GM12878 (cell line): ENCODE results near the gene ISL1. TPM values are rescaled to one million over a fixed set of nuclear protein-coding genes. Genes with fewer than 3 reads are reported as not detected.

ENCODE experiments used
- ATAC-seq: fragments of 200-7000 bp; cut with Tn5 transposase; 3 replicates; pipeline ENCODE4 v1.9.1; 2020; ENCODE audit warnings: mild to moderate bottlenecking, moderate library complexity
- BruUV-seq: library from RNA; stranded (reverse); fragments of 400-500 nt; replicated peaks from 2 replicates; lab custom pipeline; 2021; lab: Mats Ljungman, UMichigan
- CTCF ChIA-PET: fragments of 300-600 bp; sonication (Branson Sonifier 250); formaldehyde crosslinking; extraction: SDS; loops from one replicate; lab custom pipeline; 2021; ENCODE audit warnings: inconsistent platforms; lab: Yijun Ruan, JAX
- POLR2A ChIA-PET: fragments of 350-600 bp; formaldehyde crosslinking; extraction: SDS; loops from one replicate; lab custom pipeline; 2021; ENCODE audit warnings: inconsistent platforms; lab: Charles Lee
- RAD21 ChIA-PET: fragments of 300-600 bp; sonication (Branson Sonifier 250); formaldehyde crosslinking; loops from one replicate; lab custom pipeline; 2023; ENCODE audit warnings: antibody characterized with exemption; ENCODE audit not compliant: unreplicated experiment; lab: Charles Lee
- SMC1A ChIA-PET: fragments of 300-600 bp; sonication (Branson Sonifier 250); formaldehyde crosslinking; loops from one replicate; lab custom pipeline; 2023; ENCODE audit not compliant: unreplicated experiment, uncharacterized antibody; lab: Charles Lee
- DNase-seq: peaks from one replicate; pipeline ENCODE4 v3.0.0-alpha.2; 2011; ENCODE audit warnings: low read depth, low spot score
- FAIRE-seq: peaks from 3 replicates; lab custom pipeline; 2011; peaks lifted over from hg19 to GRCh38; lab: Jason Lieb, UNC
- H2AFZ ChIP-seq: 2 replicates; pipeline ENCODE4 v1.6.0; 2011; ENCODE audit warnings: low read depth, low read length, control low read depth; ENCODE audit not compliant: control insufficient read depth
- H3K27ac ChIP-seq: 2 replicates; pipeline ENCODE4 v1.5.1; 2011; ENCODE audit warnings: control low read depth; ENCODE audit not compliant: control insufficient read depth, insufficient read depth
- H3K27me3 ChIP-seq, 2 experiments: replicated peaks in 1 of 2; 2 replicates each; pipeline versions ENCODE4 v1.6.0 to v1.6.1; 2011; ENCODE audit warnings: low read length in 1 of 2; ENCODE audit not compliant: control insufficient read depth in 2 of 2, insufficient read depth in 2 of 2
- H3K36me3 ChIP-seq, 2 experiments: 2 replicates each; pipeline ENCODE4 v1.5.1; 2011; ENCODE audit warnings: low read length in 1 of 2; ENCODE audit not compliant: control insufficient read depth in 2 of 2, insufficient read depth in 2 of 2
- H3K4me1 ChIP-seq: 2 replicates; pipeline ENCODE4 v1.6.1; 2011; ENCODE audit warnings: mild to moderate bottlenecking, low read length, moderate library complexity, mixed read lengths; ENCODE audit not compliant: control insufficient read depth, insufficient read depth
- H3K4me2 ChIP-seq: 2 replicates; pipeline ENCODE4 v1.6.0; 2011; ENCODE audit warnings: control low read depth; ENCODE audit not compliant: control insufficient read depth, insufficient read depth
- H3K4me3 ChIP-seq: fragments of 200-600 bp; sonication (generic); 2 replicates; pipeline ENCODE4 v1.5.1; 2016
- H3K79me2 ChIP-seq: 2 replicates; pipeline ENCODE4 v1.6.0; 2011; ENCODE audit warnings: low read length; ENCODE audit not compliant: control insufficient read depth, insufficient read depth
- H3K9ac ChIP-seq: 2 replicates; pipeline ENCODE4 v1.8.0; 2011; ENCODE audit warnings: low read length, control low read depth, mixed read lengths; ENCODE audit not compliant: control insufficient read depth, insufficient read depth
- H3K9me3 ChIP-seq: replicated peaks from 3 replicates; pipeline ENCODE4 v1.5.1; 2011; ENCODE audit warnings: mild to moderate bottlenecking, low read length; ENCODE audit not compliant: control insufficient read depth, insufficient read depth
- H4K20me1 ChIP-seq: 2 replicates; pipeline ENCODE4 v1.6.0; 2011; ENCODE audit not compliant: control insufficient read depth, insufficient read depth
- JUND ChIP-seq: IDR thresholded peaks from 2 replicates; pipeline ENCODE4 v1.6.1; 2012; ENCODE audit warnings: low read depth, mild to moderate bottlenecking, low read length, improper control_type of control experiment, moderate library complexity
- POLR2A ChIP-seq: IDR thresholded peaks from 2 replicates; pipeline ENCODE4 v1.6.1; 2011; ENCODE audit warnings: low read depth, mild to moderate bottlenecking, low read length
- STAT3 ChIP-seq: IDR thresholded peaks from 2 replicates; pipeline ENCODE4 v1.6.1; 2011; ENCODE audit warnings: low read depth, low read length, improper control_type of control experiment
- ZNF207 ChIP-seq: fragments of 450-650 bp; IDR thresholded peaks from 2 replicates; pipeline ENCODE4 v1.6.1; 2014; ENCODE audit warnings: antibody characterized with exemption, mild to moderate bottlenecking, borderline replicate concordance
- WGBS: methylation state at CpG from one replicate; pipeline ENCODE4 v1.1.6; 2016; ENCODE audit warnings: low lambda C conversion rate; ENCODE audit not compliant: insufficient replicate concordance, insufficient coverage; ENCODE audit errors: missing lambda C conversion rate; 5-methylcytosine and 5-hydroxymethylcytosine counted together
- in situ Hi-C: fragments of 300-500 bp; cut with MboI; formaldehyde crosslinking; loops from 9 replicates; pipeline ENCODE4 v1.14.3; 2018; ENCODE audit warnings: mixed read lengths
- intact Hi-C: fragments of 100-400 bp; cut with micrococcal nuclease; formaldehyde crosslinking; loops from one replicate; pipeline ENCODE4 v1.14.2; 2022; ENCODE audit not compliant: unreplicated experiment
- polyA plus RNA-seq, 11 experiments: library from polyadenylated mRNA; depleted of rRNA in 4 of 11; unstranded in 6 of 11; stranded (reverse) in 5 of 11; fragments of >200 nt; fragmentation: Nextera tagmentation in 4 of 11; fragmentation: Illumina TruSeq in 1 of 11; extraction: Ambion mirVana in 4 of 11; extraction: Trizol in 1 of 11; gene quantifications; 1 replicate in 1 of 11; 2 replicates in 10 of 11; pipeline versions ENCODE4 v1.2.1 to v1.2.3, GENCODE V29; 2011 to 2016; ENCODE audit warnings: inconsistent platforms in 2 of 11, missing spikeins in 2 of 11, low read depth in 1 of 11
- total RNA-seq, 4 experiments: library from RNA; depleted of rRNA in 3 of 4; stranded (reverse); fragments of >200 nt in 3 of 4; fragmentation: Illumina TruSeq in 1 of 4; extraction: Trizol in 1 of 4; gene quantifications; 2 replicates each; pipeline versions ENCODE4 v1.2.1 to v1.2.3, GENCODE V29; 2013 to 2021
- TF ChIP-seq, protein P1 (sequence below): fragments of 450-650 bp; formaldehyde crosslinking; IDR thresholded peaks from 2 replicates; pipeline ENCODE4 v1.4.0; 2022; ENCODE audit warnings: mild to moderate bottlenecking, moderate library complexity
- TF ChIP-seq, protein P2 (sequence below): IDR thresholded peaks from 2 replicates; pipeline ENCODE4 v1.6.1; 2011; ENCODE audit warnings: borderline replicate concordance, low read depth, mild to moderate bottlenecking, moderate library complexity, mixed read lengths, low read length; ENCODE audit not compliant: insufficient read depth; ENCODE audit errors: extremely low read length

ISL1 gene
- total and polyA plus RNA-seq, 10 of the 15 experiments (the other 5 are each of a cell fraction or from before 2014, with no cell fraction given): 0.08 TPM; not detected in 9

DNA sequence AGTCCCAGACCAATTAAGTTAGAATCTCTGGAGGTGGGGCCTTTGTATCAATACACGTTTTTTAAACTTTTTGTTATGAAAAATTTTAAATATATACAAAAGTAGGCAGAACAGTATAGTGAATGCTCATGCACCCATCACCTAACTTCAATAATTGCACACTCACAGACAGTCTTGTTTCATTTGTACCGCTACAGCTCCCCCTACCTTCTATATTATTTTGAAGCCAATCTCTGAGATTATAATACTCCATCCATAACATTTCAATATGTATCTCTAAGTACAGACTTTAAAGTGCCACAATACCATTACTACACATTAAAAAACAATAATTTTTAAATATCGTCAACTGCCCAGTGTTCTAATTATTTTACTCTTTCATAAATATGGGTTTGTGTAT, 32.9 kb downstream of the ISL1 start:
- Histone ChIP-seq H3K9ac (no peak overlapping the region), H3K27me3 (no peaks in the 10 kb centered on the region), H3K4me3 (no peak overlapping the region), H3K9me3 (no peaks in the 10 kb centered on the region), H3K79me2 (no peaks in the 10 kb centered on the region), H3K27ac (no peak overlapping the region), H3K4me2 (no peak overlapping the region), H4K20me1 (no peaks in the 10 kb centered on the region), H3K4me1 (no peaks in the 10 kb centered on the region), H3K36me3 (no peaks in the 10 kb centered on the region), H2AFZ (no peak overlapping the region)
- ChIA-PET RAD21 (no interaction called here), CTCF (no interaction called here), POLR2A (no interaction called here), SMC1A (no interaction called here)
- no peak for FAIRE-seq
- no peak for DNase-seq
- no TSS peak for BruUV-seq
- TF ChIP-seq ZNF207 (no peak), STAT3 (no peak), POLR2A (no peak), JUND (no peak)
- TF ChIP-seq, protein P1, sequence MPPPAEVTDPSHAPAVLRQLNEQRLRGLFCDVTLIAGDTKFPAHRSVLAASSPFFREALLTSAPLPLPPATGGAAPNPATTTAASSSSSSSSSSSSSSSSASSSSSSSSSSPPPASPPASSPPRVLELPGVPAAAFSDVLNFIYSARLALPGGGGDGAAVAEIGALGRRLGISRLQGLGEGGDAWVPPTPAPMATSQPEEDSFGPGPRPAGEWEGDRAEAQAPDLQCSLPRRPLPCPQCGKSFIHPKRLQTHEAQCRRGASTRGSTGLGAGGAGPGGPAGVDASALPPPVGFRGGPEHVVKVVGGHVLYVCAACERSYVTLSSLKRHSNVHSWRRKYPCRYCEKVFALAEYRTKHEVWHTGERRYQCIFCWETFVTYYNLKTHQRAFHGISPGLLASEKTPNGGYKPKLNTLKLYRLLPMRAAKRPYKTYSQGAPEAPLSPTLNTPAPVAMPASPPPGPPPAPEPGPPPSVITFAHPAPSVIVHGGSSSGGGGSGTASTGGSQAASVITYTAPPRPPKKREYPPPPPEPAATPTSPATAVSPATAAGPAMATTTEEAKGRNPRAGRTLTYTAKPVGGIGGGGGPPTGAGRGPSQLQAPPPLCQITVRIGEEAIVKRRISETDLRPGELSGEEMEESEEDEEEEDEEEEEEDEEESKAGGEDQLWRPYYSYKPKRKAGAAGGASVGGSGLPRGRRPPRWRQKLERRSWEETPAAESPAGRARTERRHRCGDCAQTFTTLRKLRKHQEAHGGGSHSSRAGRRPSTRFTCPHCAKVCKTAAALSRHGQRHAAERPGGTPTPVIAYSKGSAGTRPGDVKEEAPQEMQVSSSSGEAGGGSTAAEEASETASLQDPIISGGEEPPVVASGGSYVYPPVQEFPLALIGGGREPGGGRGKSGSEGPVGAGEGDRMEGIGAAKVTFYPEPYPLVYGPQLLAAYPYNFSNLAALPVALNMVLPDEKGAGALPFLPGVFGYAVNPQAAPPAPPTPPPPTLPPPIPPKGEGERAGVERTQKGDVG (CRISPR knock-in tag): no peak
- TF ChIP-seq, protein P2, sequence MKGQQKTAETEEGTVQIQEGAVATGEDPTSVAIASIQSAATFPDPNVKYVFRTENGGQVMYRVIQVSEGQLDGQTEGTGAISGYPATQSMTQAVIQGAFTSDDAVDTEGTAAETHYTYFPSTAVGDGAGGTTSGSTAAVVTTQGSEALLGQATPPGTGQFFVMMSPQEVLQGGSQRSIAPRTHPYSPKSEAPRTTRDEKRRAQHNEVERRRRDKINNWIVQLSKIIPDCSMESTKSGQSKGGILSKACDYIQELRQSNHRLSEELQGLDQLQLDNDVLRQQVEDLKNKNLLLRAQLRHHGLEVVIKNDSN: no peak
- intact Hi-C loops (no loop called here), in situ Hi-C loops (no loop called here)
- ATAC-seq: no peak
- WGBS: 43% methylated on average over 3 of the region's 3 CpGs
